Thoracic aorta (tissue), 2 donors: Measurements from ENCODE around the gene ZC2HC1C. TPM values are rescaled to one million over a fixed set of nuclear protein-coding genes. Genes with fewer than 3 reads are reported as not detected.
"Not testable (repeated sequence)": the region's sequence is repeated elsewhere in the genome, so short reads cannot be mapped to it uniquely, and the experiment has no call there.

Source experiments
- ATAC-seq: fragments of 150-250 bp; one replicate; pipeline ENCODE4 v1.8.0; 2017; ENCODE audit warnings: low read depth; ENCODE audit not compliant: insufficient number of reproducible peaks, low FRiP score
- DNase-seq: peaks from one replicate; pipeline ENCODE4 v3.0.0-alpha.2; 2020; ENCODE audit warnings: low spot score
- H3K27ac ChIP-seq, 2 donors: fragments of 200-600 bp; sonication (generic); 1 replicate in 1 of 2; 2 replicates in 1 of 2; pipeline ENCODE4 v1.5.1; 2016; ENCODE audit warnings: mild to moderate bottlenecking in 2 of 2, moderate library complexity in 2 of 2
- H3K27me3 ChIP-seq: fragments of 200-600 bp; sonication (generic); replicated peaks from 2 replicates; pipeline ENCODE4 v1.6.0; 2016; ENCODE audit warnings: mild to moderate bottlenecking; ENCODE audit not compliant: insufficient read depth
- H3K36me3 ChIP-seq: fragments of 200-600 bp; sonication (generic); one replicate; pipeline ENCODE4 v1.5.1; 2016
- H3K4me1 ChIP-seq, 2 donors: fragments of 200-600 bp; sonication (generic); 1 replicate in 1 of 2; 2 replicates in 1 of 2; pipeline versions ENCODE4 v1.5.1 to v1.6.0; 2016; ENCODE audit warnings: low read depth in 2 of 2, mild to moderate bottlenecking in 1 of 2; ENCODE audit not compliant: control insufficient read depth in 1 of 2
- H3K4me3 ChIP-seq: fragments of 200-600 bp; sonication (generic); 2 replicates; pipeline ENCODE4 v1.5.1; 2016; ENCODE audit warnings: mild to moderate bottlenecking
- H3K9me3 ChIP-seq: fragments of 200-600 bp; sonication (generic); 2 replicates; pipeline ENCODE4 v1.5.1; 2016
- CTCF ChIP-seq: fragments of 200-600 bp; sonication (generic); IDR thresholded peaks from one replicate; pipeline ENCODE4 v1.5.1; 2019; ENCODE audit warnings: antibody characterized with exemption
- total RNA-seq, 2 donors: library from RNA; depleted of rRNA; stranded (reverse); fragments of >200 nt; gene quantifications; one replicate each; pipeline versions ENCODE4 v1.1.0 to v1.2.3, GENCODE V29; 2016

The ZC2HC1C gene
- total RNA-seq, 2 donors from 2014 or later: 0.27 to 1.1 TPM

- H3K27ac ChIP-seq: peak overlapping the region in 1 of 2 donors; percentile 6
- H3K9me3 ChIP-seq: no peaks in the 10 kb centered on the region
- H3K4me3 ChIP-seq: no peak overlapping the region
- DNase-seq: no peak
- no peak for ATAC-seq
- H3K36me3 ChIP-seq: peaks cover 6% of the 10 kb centered on the region
- no peak for TF ChIP-seq CTCF
- peaks cover 23 to 39% of the 10 kb centered on the region in 2 donors for H3K4me1 ChIP-seq
- H3K27me3 ChIP-seq: no peaks in the 10 kb centered on the region
Measured at GRCh38 chr14:75123991-75124390, 54.5 kb downstream of the ZC2HC1C start.

DNA sequence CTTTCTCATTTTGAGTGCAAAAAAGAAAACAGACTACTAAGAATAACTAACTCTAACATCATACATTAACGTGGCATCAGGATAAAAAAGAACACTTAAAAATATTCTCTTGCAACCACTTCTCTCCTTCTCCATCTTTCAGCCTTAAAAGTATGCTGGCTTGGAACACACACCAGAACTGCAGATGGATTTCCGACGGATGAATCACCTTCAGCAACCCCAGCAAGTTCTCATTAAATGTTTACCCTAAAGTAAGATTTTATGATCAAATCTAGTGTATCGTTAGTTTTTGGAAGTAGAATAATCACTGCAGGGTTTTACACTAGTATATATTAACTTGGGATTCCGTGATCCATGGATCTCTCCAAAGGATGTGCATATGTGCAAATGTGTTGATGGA, 56.2 kb downstream of the ZC2HC1C start:
- ATAC-seq (no peak), DNase-seq (no peak)
- Histone ChIP-seq H3K36me3 (no peaks in the 10 kb centered on the region), H3K9me3 (no peaks in the 10 kb centered on the region), H3K4me1 (peaks cover 23 to 39% of the 10 kb centered on the region in 2 donors), H3K27ac (peak overlapping the region; percentile 93 to 95), H3K4me3 (peak overlapping the region; percentile 80), H3K27me3 (no peaks in the 10 kb centered on the region)
- no peak for TF ChIP-seq CTCF

- Histone ChIP-seq H3K27ac (peak overlapping the region; percentile 93 to 95), H3K27me3 (no peaks in the 10 kb centered on the region)
- TF ChIP-seq CTCF: no peak
Measured at GRCh38 chr14:75126121-75126544, 56.7 kb downstream of the ZC2HC1C start.

DNA sequence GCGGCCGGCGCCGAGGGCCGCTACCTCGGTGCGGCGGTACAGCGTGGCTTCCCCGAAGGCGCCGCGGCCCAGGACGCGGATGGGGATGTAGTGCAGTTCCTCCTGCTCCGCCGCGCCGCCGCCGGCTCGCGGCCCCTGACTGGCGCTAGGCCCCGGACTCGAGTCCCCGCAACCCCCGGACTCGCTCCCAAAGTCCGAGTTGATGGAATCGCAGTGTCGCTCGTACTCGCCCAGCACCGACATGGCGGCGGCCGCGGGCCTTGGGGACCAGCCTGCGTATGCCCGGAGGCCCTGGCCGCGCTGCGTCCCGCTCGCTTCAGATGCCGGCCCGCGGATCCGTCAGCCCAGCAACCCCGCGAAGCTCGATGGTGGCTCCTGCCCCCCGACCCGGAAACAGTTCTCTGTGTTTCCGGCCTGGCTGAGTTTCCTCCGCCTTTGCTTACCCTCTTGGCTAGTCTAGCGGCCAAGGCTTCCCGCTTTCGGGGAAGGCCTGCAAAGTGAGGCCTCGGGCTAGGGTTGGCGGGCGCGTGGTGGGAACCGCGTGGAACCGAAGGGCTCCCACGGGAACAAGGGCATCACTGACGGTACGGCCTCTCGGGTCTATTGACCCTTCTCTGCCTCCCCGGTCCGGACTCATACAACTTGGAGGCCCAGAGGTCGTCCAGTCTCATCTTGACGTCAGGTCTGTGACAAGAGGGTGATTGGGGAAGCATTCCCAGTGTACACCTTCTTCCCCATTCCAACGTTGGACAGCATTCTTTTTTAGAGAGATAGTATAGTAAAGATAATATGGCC, 57.4 kb downstream of the ZC2HC1C start, which contains the start of gene NEK9:
TSS of gene NEK9 (minus strand) at position 370 of the 795 bp plus-strand sequence. CDS start at position 243, 127 bp downstream.
- peaks cover 23 to 39% of the 10 kb centered on the region in 2 donors for H3K4me1 ChIP-seq

More at GRCh38 chr14:75126121-75126544, 56.7 kb downstream of the ZC2HC1C start:
- H3K4me1 ChIP-seq: peaks cover 23 to 39% of the 10 kb centered on the region in 2 donors
- H3K36me3 ChIP-seq: no peaks in the 10 kb centered on the region
- ATAC-seq (no peak), DNase-seq (no peak)
- H3K9me3 ChIP-seq: no peaks in the 10 kb centered on the region
- H3K4me3 ChIP-seq: peak overlapping the region; percentile 80

GRCh38 chr14:75127474-75127820, 58.0 kb downstream of the ZC2HC1C start:
- not testable (repeated sequence) for H3K36me3 ChIP-seq, ATAC-seq, H3K27me3 ChIP-seq, H3K9me3 ChIP-seq, DNase-seq
- H3K4me1 ChIP-seq: peaks cover 23 to 39% of the 10 kb centered on the region in 2 donors
- H3K4me3 ChIP-seq: peak overlapping the region; percentile 80
- H3K27ac ChIP-seq: peak overlapping the region; percentile 93 to 95

More for the DNA sequence above, 57.4 kb downstream of the ZC2HC1C start, which contains the start of gene NEK9:
- H3K9me3 ChIP-seq: no peaks in the 10 kb centered on the region
- peak within 1 kb of the TSS; percentile 93 to 95 for H3K27ac ChIP-seq
- H3K27me3 ChIP-seq: no peaks in the 10 kb centered on the region
- H3K4me3 ChIP-seq: peak within 1 kb of the TSS; percentile 80
- H3K36me3 ChIP-seq: no peaks in the 10 kb centered on the region
- DNase-seq (peak; percentile 53), ATAC-seq (peak; percentile 76)
- TF ChIP-seq CTCF: no peak
